C4-2B (cell line): Measurements from ENCODE around the gene GPR32.

Source experiments
- CTCF ChIP-seq: fragments of 450-650 bp; conservative IDR thresholded peaks from 2 replicates; pipeline ENCODE4 v1.5.1; 2017; ENCODE audit warnings: mild to moderate bottlenecking
- ZFX ChIP-seq: fragments of 450-650 bp; IDR thresholded peaks from 2 replicates; pipeline ENCODE4 v1.6.1; 2017

- peak; percentile 97 for TF ChIP-seq CTCF
- no peak for TF ChIP-seq ZFX
Measured at GRCh38 chr19:50724522-50725217, 45.6 kb upstream of the GPR32 start.
